Small intestine (tissue), 7 donors: Measurements from ENCODE around the gene KIAA1328. TPM values are rescaled to one million over a fixed set of nuclear protein-coding genes. Genes with fewer than 3 reads are reported as not detected.
A peak's percentile ranks its signal among the peaks of the same experiment; 100 is the strongest.

Experiments used
- DNase-seq, 2 donors: peaks; one replicate each; pipeline versions ENCODE4 v3.0.0 to v3.0.0-alpha.2; 2013
- FAIRE-seq: peaks from 2 replicates; lab custom pipeline; 2012; peaks lifted over from hg19 to GRCh38; lab: Jason Lieb, UNC
- H3K27ac ChIP-seq, 3 donors: one replicate each; pipeline ENCODE4 v1.5.1; 2013; ENCODE audit warnings: low read length in 2 of 3, mild to moderate bottlenecking in 2 of 3, control low read depth in 1 of 3, inconsistent platforms in 1 of 3, low read depth in 1 of 3, moderate library complexity in 1 of 3
- H3K27me3 ChIP-seq, 3 donors: one replicate each; pipeline ENCODE4 v1.6.1; 2013; ENCODE audit warnings: low read length in 3 of 3, inconsistent platforms in 1 of 3; ENCODE audit not compliant: control insufficient read depth in 3 of 3, insufficient read depth in 3 of 3
- H3K36me3 ChIP-seq, 3 donors: one replicate each; pipeline ENCODE4 v1.6.1; 2013; ENCODE audit warnings: low read length in 3 of 3, inconsistent platforms in 1 of 3, low read depth in 1 of 3, mild to moderate bottlenecking in 1 of 3, moderate library complexity in 1 of 3; ENCODE audit not compliant: control insufficient read depth in 3 of 3, insufficient read depth in 2 of 3
- H3K4me1 ChIP-seq, 3 donors: one replicate each; pipeline ENCODE4 v1.6.1; 2013; ENCODE audit warnings: low read length in 2 of 3, inconsistent platforms in 1 of 3, low read depth in 1 of 3, mild to moderate bottlenecking in 1 of 3, moderate library complexity in 1 of 3; ENCODE audit not compliant: control insufficient read depth in 3 of 3, insufficient read depth in 2 of 3
- H3K4me3 ChIP-seq, 3 donors: one replicate each; pipeline ENCODE4 v1.5.1; 2013; ENCODE audit warnings: low read length in 3 of 3, control low read depth in 1 of 3, inconsistent platforms in 1 of 3, low read depth in 1 of 3, mild to moderate bottlenecking in 1 of 3, moderate library complexity in 1 of 3
- H3K9me3 ChIP-seq, 2 donors: one replicate each; pipeline ENCODE4 v1.6.1; 2013; ENCODE audit warnings: low read depth in 1 of 2, low read length in 1 of 2; ENCODE audit not compliant: control insufficient read depth in 2 of 2, insufficient read depth in 1 of 2
- WGBS, 3 donors: extraction: QIAGEN DNeasy Blood & Tissue Kit; methylation state at CpG; one replicate each; pipeline ENCODE4 v1.1.7; 2013; 5-methylcytosine and 5-hydroxymethylcytosine counted together
- polyA plus RNA-seq, 4 donors: library from polyadenylated mRNA; stranded (reverse) in 3 of 4; unstranded in 1 of 4; fragments of 200-250 nt in 3 of 4; fragments of 120-200 nt in 1 of 4; gene quantifications; one replicate each; pipeline versions ENCODE4 v1.2.1 to v1.2.3, GENCODE V29; 2013
- donor health status: healthy with polysubstance abuse.
- donor health status: control.
- donor health status: control.
- donor health status: Bipolar disorder and iron deficiency.
- donor health status: healthy.

Gene KIAA1328
- polyA plus RNA-seq, 4 donors, result 1.8 to 6.8 (median 2.6) TPM

- peaks cover 0 to 10% (median 3%) of the 10 kb centered on the region in 3 donors for H3K27me3 ChIP-seq
- no peak for DNase-seq
- H3K4me1 ChIP-seq, result no peaks in the 10 kb centered on the region
- H3K9me3 ChIP-seq, result no peaks in the 10 kb centered on the region
- H3K27ac ChIP-seq, result no peak overlapping the region
- H3K36me3 ChIP-seq, result no peaks in the 10 kb centered on the region
- WGBS, 3 donors, result 88 to 89% (median 88%) methylated on average over 11 of the region's 11 CpGs
- H3K4me3 ChIP-seq, result no peak overlapping the region
- no peak for FAIRE-seq
Measured at GRCh38 chr18:37261246-37261840, 432.4 kb downstream of the KIAA1328 start.

- H3K27me3 ChIP-seq, result peaks cover 0 to 8% (median 3%) of the 10 kb centered on the region in 3 donors
- H3K9me3 ChIP-seq, result no peaks in the 10 kb centered on the region
- H3K27ac ChIP-seq, result no peak overlapping the region
- no peaks in the 10 kb centered on the region for H3K36me3 ChIP-seq
- no peaks in the 10 kb centered on the region for H3K4me1 ChIP-seq
- DNase-seq (no peak), FAIRE-seq (no peak)
- H3K4me3 ChIP-seq, result no peak overlapping the region
- WGBS, 3 donors, result 76 to 91% (median 82%) methylated on average over 8 of the region's 8 CpGs
Measured at GRCh38 chr18:37261988-37262387, 433.1 kb downstream of the KIAA1328 start.

GRCh38 chr18:37264956-37265355 lies 436.0 kb downstream of the KIAA1328 start:
- Histone ChIP-seq H3K27me3 (peaks cover 0 to 3% (median 0%) of the 10 kb centered on the region in 3 donors), H3K36me3 (no peaks in the 10 kb centered on the region), H3K9me3 (no peaks in the 10 kb centered on the region), H3K4me3 (no peak overlapping the region), H3K4me1 (no peaks in the 10 kb centered on the region), H3K27ac (no peak overlapping the region)
- 88 to 94% (median 93%) methylated on average over 14 of the region's 14 CpGs for WGBS, 3 donors
- FAIRE-seq (no peak), DNase-seq (no peak)

GRCh38 chr18:37265382-37265781 lies 436.5 kb downstream of the KIAA1328 start:
- 41 to 62% (median 48%) methylated on average over 2 of the region's 2 CpGs for WGBS, 3 donors
- FAIRE-seq, result no peak
- H3K36me3 ChIP-seq, result no peaks in the 10 kb centered on the region
- H3K27ac ChIP-seq, result no peak overlapping the region
- DNase-seq, result no peak
- H3K4me3 ChIP-seq, result no peak overlapping the region
- H3K4me1 ChIP-seq, result no peaks in the 10 kb centered on the region
- no peaks in the 10 kb centered on the region for H3K9me3 ChIP-seq
- peaks cover 0 to 3% (median 0%) of the 10 kb centered on the region in 3 donors for H3K27me3 ChIP-seq

- DNase-seq (no peak), FAIRE-seq (no peak)
- WGBS, 3 donors, result 32 to 37% (median 34%) methylated on average over 12 to 13 of the region's 13 CpGs
Measured at GRCh38 chr18:37266290-37266689, 437.4 kb downstream of the KIAA1328 start.

GRCh38 chr18:37270038-37270665 lies 441.2 kb downstream of the KIAA1328 start:
- 18 to 28% (median 24%) methylated on average over 8 of the region's 8 CpGs for WGBS, 3 donors

More at GRCh38 chr18:37266290-37266689, 437.4 kb downstream of the KIAA1328 start:
- H3K4me3 ChIP-seq, result no peak overlapping the region
- H3K27ac ChIP-seq, result no peak overlapping the region
- no peaks in the 10 kb centered on the region for H3K4me1 ChIP-seq
- no peaks in the 10 kb centered on the region for H3K36me3 ChIP-seq
- H3K9me3 ChIP-seq, result no peaks in the 10 kb centered on the region
- H3K27me3 ChIP-seq, result peaks cover 0 to 2% (median 0%) of the 10 kb centered on the region in 3 donors

GRCh38 chr18:37270666-37271052 lies 441.7 kb downstream of the KIAA1328 start:
- DNase-seq, result no peak
- no peaks in the 10 kb centered on the region for H3K4me1 ChIP-seq
- 80 to 90% (median 85%) methylated on average over 7 of the region's 7 CpGs for WGBS, 3 donors
- peaks cover 0 to 26% (median 16%) of the 10 kb centered on the region in 3 donors for H3K27me3 ChIP-seq
- no peak for FAIRE-seq
- H3K9me3 ChIP-seq, result no peaks in the 10 kb centered on the region
- no peak overlapping the region for H3K27ac ChIP-seq
- H3K36me3 ChIP-seq, result no peaks in the 10 kb centered on the region
- no peak overlapping the region for H3K4me3 ChIP-seq

More at GRCh38 chr18:37270038-37270665, 441.2 kb downstream of the KIAA1328 start:
- Histone ChIP-seq H3K36me3 (no peaks in the 10 kb centered on the region), H3K9me3 (no peaks in the 10 kb centered on the region), H3K4me1 (no peaks in the 10 kb centered on the region), H3K4me3 (no peak overlapping the region), H3K27me3 (peaks cover 0 to 21% (median 14%) of the 10 kb centered on the region in 3 donors), H3K27ac (no peak overlapping the region)
- FAIRE-seq (no peak), DNase-seq (peak; percentile 26 to 77)

- no peak overlapping the region for H3K4me3 ChIP-seq
- H3K27me3 ChIP-seq, result peaks cover 0 to 41% (median 25%) of the 10 kb centered on the region in 3 donors
- DNase-seq (no peak), FAIRE-seq (no peak)
- WGBS, 3 donors, result 38 to 58% (median 45%) methylated on average over 2 of the region's 2 CpGs
- H3K9me3 ChIP-seq, result no peaks in the 10 kb centered on the region
- no peaks in the 10 kb centered on the region for H3K36me3 ChIP-seq
- no peaks in the 10 kb centered on the region for H3K4me1 ChIP-seq
- no peak overlapping the region for H3K27ac ChIP-seq
Measured at GRCh38 chr18:37272226-37272625, 443.3 kb downstream of the KIAA1328 start.
